Psoas muscle (tissue), 8 donors: ENCODE measurements around the gene TFAP2C. TPM values are rescaled to one million over a fixed set of nuclear protein-coding genes. Genes with fewer than 3 reads are reported as not detected.

ENCODE experiments used
- ATAC-seq, 4 donors: fragments of 200-7000 bp; cut with Tn5 transposase; one replicate each; pipeline ENCODE4 v1.9.1; 2020; ENCODE audit warnings: moderate library complexity in 3 of 4, mild to moderate bottlenecking in 2 of 4
- DNase-seq, 2 donors: peaks; one replicate each; pipeline ENCODE4 v3.0.0-alpha.2; 2020
- H3K27ac ChIP-seq: fragments of 200-600 bp; one replicate; pipeline ENCODE4 v1.8.0; 2022
- H3K27me3 ChIP-seq, 3 donors: fragments of 200-600 bp in 1 of 3; one replicate each; pipeline versions ENCODE4 v1.6.1 to v1.8.0; 2013 to 2022; ENCODE audit warnings: low read length in 2 of 3, mild to moderate bottlenecking in 2 of 3, moderate library complexity in 1 of 3; ENCODE audit not compliant: insufficient read depth in 3 of 3
- H3K36me3 ChIP-seq, 2 donors: fragments of 200-600 bp in 1 of 2; one replicate each; pipeline versions ENCODE4 v1.6.1 to v1.8.0; 2013 to 2022; ENCODE audit warnings: low read depth in 1 of 2, mild to moderate bottlenecking in 1 of 2, moderate library complexity in 1 of 2; ENCODE audit not compliant: insufficient read depth in 1 of 2
- H3K4me1 ChIP-seq: fragments of 200-600 bp; one replicate; pipeline ENCODE4 v1.8.0; 2022
- H3K4me3 ChIP-seq: fragments of 200-600 bp; one replicate; pipeline ENCODE4 v1.8.0; 2022; ENCODE audit warnings: mild to moderate bottlenecking
- H3K9me3 ChIP-seq: fragments of 200-600 bp; one replicate; pipeline ENCODE4 v1.8.0; 2022
- CTCF ChIP-seq: fragments of 200-600 bp; IDR thresholded peaks from one replicate; pipeline ENCODE4 v1.8.0; 2022; ENCODE audit warnings: antibody characterized with exemption
- WGBS, 3 donors: extraction: QIAGEN DNeasy Blood & Tissue Kit; methylation state at CpG; one replicate each; pipeline versions ENCODE4 v1.1.6 to v1.1.7; 2013; 5-methylcytosine and 5-hydroxymethylcytosine counted together
- intact Hi-C, 2 donors: fragments of 100-400 bp; cut with DNase I; formaldehyde crosslinking; loops; one replicate each; pipeline versions ENCODE4 v1.11.0 to v1.14.2; 2022
- polyA plus RNA-seq, 3 donors: library from polyadenylated mRNA; stranded (reverse); fragments of 200-250 nt; gene quantifications; one replicate each; pipeline ENCODE4 v1.2.3, GENCODE V29; 2013
- total RNA-seq, 4 donors: library from RNA; stranded (reverse); fragmentation: NEBNext Ultra II Directional in 2 of 4; extraction: Animal tissue kit (Norgen Biotek cat#: 25700) in 2 of 4; gene quantifications; one replicate each; pipeline versions ENCODE4 v1.2.1 to v1.2.4, GENCODE V29; 2021 to 2023
- donor health status: healthy with polysubstance abuse.
- donor health status: DM: no; HTN: no; CAD: no; lungs with moderate emphysema.
- donor health status: Bipolar disorder and iron deficiency.
- donor health status: healthy.
- donor health status: DM: yes; HTN: yes; CAD: no.
- donor health status: DM: no; HTN: no; CAD: no.
- donor health status: DM: no; HTN: no; CAD: no.
- donor health status: DM: yes; HTN: yes; CAD: no.

The TFAP2C gene
- total and polyA plus RNA-seq, 7 donors, result 0.03 to 0.04 TPM; not detected in 5

- WGBS, 3 donors, result 1 to 2% (median 1%) methylated on average over 47 to 82 of the region's 82 CpGs
- intact Hi-C loops, result no loop called here
- no peak for TF ChIP-seq CTCF
- Histone ChIP-seq H3K4me1 (peaks cover 6% of the 10 kb centered on the region), H3K4me3 (peak overlapping the region; percentile 56), H3K9me3 (no peaks in the 10 kb centered on the region), H3K27ac (no peak overlapping the region), H3K36me3 (no peaks in the 10 kb centered on the region), H3K27me3 (peaks cover 9 to 91% (median 48%) of the 10 kb centered on the region in 3 donors)
- DNase-seq (no peak), ATAC-seq (no peak)
Measured at GRCh38 chr20:56630506-56631317, 1.6 kb downstream of the TFAP2C start.

GRCh38 chr20:56631318-56631989 is 2.3 kb downstream of the TFAP2C start:
- intact Hi-C loops, result no loop called here
- ATAC-seq (no peak), DNase-seq (no peak)
- H3K9me3 ChIP-seq, result no peaks in the 10 kb centered on the region
- peaks cover 7 to 91% (median 44%) of the 10 kb centered on the region in 3 donors for H3K27me3 ChIP-seq
- H3K27ac ChIP-seq, result no peak overlapping the region
- no peak for TF ChIP-seq CTCF
- no peak overlapping the region for H3K4me3 ChIP-seq
- H3K36me3 ChIP-seq, result no peaks in the 10 kb centered on the region
- 12 to 15% (median 13%) methylated on average over 36 to 48 of the region's 48 CpGs for WGBS, 3 donors
- peaks cover 6% of the 10 kb centered on the region for H3K4me1 ChIP-seq

GRCh38 chr20:56631990-56632327 is 2.9 kb downstream of the TFAP2C start:
- 48 to 61% (median 53%) methylated on average over 5 of the region's 5 CpGs for WGBS, 3 donors
- intact Hi-C loops, result no loop called here
- H3K9me3 ChIP-seq, result no peaks in the 10 kb centered on the region
- TF ChIP-seq CTCF, result no peak
- no peak for ATAC-seq
- H3K27ac ChIP-seq, result no peak overlapping the region
- peaks cover 9 to 87% (median 40%) of the 10 kb centered on the region in 3 donors for H3K27me3 ChIP-seq
- no peak overlapping the region for H3K4me3 ChIP-seq
- H3K36me3 ChIP-seq, result no peaks in the 10 kb centered on the region
- H3K4me1 ChIP-seq, result peaks cover 6% of the 10 kb centered on the region
- DNase-seq, result no peak

GRCh38 chr20:56634307-56634706 is 5.2 kb downstream of the TFAP2C start:
- Histone ChIP-seq H3K4me3 (no peak overlapping the region), H3K4me1 (no peaks in the 10 kb centered on the region), H3K9me3 (no peaks in the 10 kb centered on the region), H3K27me3 (peaks cover 6 to 63% (median 22%) of the 10 kb centered on the region in 3 donors), H3K27ac (no peak overlapping the region), H3K36me3 (no peaks in the 10 kb centered on the region)
- intact Hi-C loops, result no loop called here
- no peak for TF ChIP-seq CTCF
- DNase-seq (no peak), ATAC-seq (no peak)
- WGBS, 3 donors, result 75 to 87% (median 82%) methylated on average over 2 of the region's 2 CpGs
